ENCODE data around the gene DPH5. TPM values are rescaled to one million over a fixed set of nuclear protein-coding genes. Genes with fewer than 3 reads are reported as not detected.
A peak's percentile ranks its signal among the peaks of the same experiment; 100 is the strongest.

The DPH5 gene
- total and polyA plus RNA-seq, 2 of the 4 experiments (the other 2 are of a cell fraction) = 32.3 to 42.0 TPM

DNA sequence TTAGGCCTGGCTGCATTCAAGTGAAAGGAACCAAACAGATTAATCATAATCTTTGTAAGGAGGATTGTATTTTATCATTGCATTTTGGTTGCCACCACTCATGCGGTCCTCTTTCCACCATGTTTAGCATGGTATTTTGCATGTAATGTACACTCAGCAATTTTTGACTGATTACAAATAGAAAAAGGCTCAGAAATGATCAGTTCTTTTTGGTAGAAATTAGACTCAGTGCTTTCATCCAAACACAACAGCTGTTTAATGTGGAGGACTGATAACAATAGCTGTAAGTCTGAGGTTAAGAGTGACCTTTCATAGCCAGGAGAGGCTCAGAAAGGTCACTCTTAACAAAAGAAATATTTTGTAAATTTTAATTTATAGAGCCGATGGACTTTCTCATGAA, 25.3 kb upstream of the DPH5 start:
- Histone ChIP-seq H3K27ac (ENCODE audit: insufficient read depth, low read length) (no peak overlapping the region), H3K27me3 (ENCODE audit: control insufficient read depth, insufficient read depth, low read length) (no peaks in the 10 kb centered on the region), H2AK5ac (ENCODE audit: low read depth, low read length) (no peak overlapping the region), H3K4me2 (ENCODE audit: low read depth, low read length) (no peak overlapping the region), H3K23ac (ENCODE audit: low read depth, low read length) (no peak overlapping the region), H3K4ac (ENCODE audit: low read depth, low read length) (no peak overlapping the region), H3K18ac (ENCODE audit: low read depth, low read length) (no peak overlapping the region), H4K91ac (ENCODE audit: insufficient read depth, low read depth, low read length) (no peak overlapping the region), H2AFZ (replicated peaks; ENCODE audit: low read length, poor library complexity) (no peak overlapping the region), H3K9ac (ENCODE audit: low read depth, low read length) (no peak overlapping the region), H3K4me3 (ENCODE audit: insufficient read depth, low read depth, low read length) (no peak overlapping the region), H3K56ac (ENCODE audit: extremely low read depth, insufficient read depth, low read length) (no peak overlapping the region), H3K9me3 (ENCODE audit: control insufficient read depth, insufficient read depth, low read length) (no peaks in the 10 kb centered on the region), H3K4me1 (ENCODE audit: control insufficient read depth, insufficient read depth, low read length) (no peaks in the 10 kb centered on the region), H4K5ac (ENCODE audit: low read depth, low read length) (no peak overlapping the region), H2BK5ac (ENCODE audit: low read depth, low read length, poor library complexity, severe bottlenecking) (no peak overlapping the region), H2BK20ac (ENCODE audit: low read depth, low read length) (no peak overlapping the region), H3K9me1 (ENCODE audit: insufficient read depth, low read length) (no peaks in the 10 kb centered on the region), H4K8ac (ENCODE audit: low read depth in 2 of 2, low read length in 2 of 2) (no peak overlapping the region), H4K20me1 (ENCODE audit: insufficient read depth, low read length) (no peaks in the 10 kb centered on the region), H3K36me3 (ENCODE audit: control insufficient read depth, insufficient read depth, low read length) (no peaks in the 10 kb centered on the region), H3K14ac (replicated peaks; ENCODE audit: low read depth, low read length) (no peak overlapping the region), H2BK120ac (ENCODE audit: low read depth, low read length) (no peak overlapping the region), H3K79me1 (ENCODE audit: low read depth in 1 of 2, low read length in 2 of 2) (no peaks in the 10 kb centered on the region), H2AK9ac (replicated peaks; ENCODE audit: low read depth, low read length, poor library complexity) (no peak overlapping the region), H2BK15ac (ENCODE audit: low read depth, low read length) (no peak overlapping the region)
- in situ Hi-C loops (cut with MboI; ENCODE audit: low sequenced_read_pairs) = no loop called here
- BruUV-seq (replicated peaks) = no TSS peak
- no CpG with 5 or more reads among the region's 2 CpGs for WGBS, 2 experiments (ENCODE audit: extremely low coverage in 2 of 2, insufficient read length in 1 of 2)
- DNase-seq (no peak), ATAC-seq (ENCODE audit: low read depth) (no peak)
- dilution Hi-C loops (cut with HindIII; ENCODE audit: low sequenced_read_pairs, unreplicated experiment) = no loop called here
- ChIA-PET POLR2A (ENCODE audit: unreplicated experiment) (no interaction called here), CTCF (interaction anchor here (1.4 kb wide), 1 partner anchor 238 kb away, joined by 3 read pairs; no protein-coding TSS in a partner anchor)
- intact Hi-C loops (cut with micrococcal nuclease) = no loop called here
- TF ChIP-seq, protein P1, sequence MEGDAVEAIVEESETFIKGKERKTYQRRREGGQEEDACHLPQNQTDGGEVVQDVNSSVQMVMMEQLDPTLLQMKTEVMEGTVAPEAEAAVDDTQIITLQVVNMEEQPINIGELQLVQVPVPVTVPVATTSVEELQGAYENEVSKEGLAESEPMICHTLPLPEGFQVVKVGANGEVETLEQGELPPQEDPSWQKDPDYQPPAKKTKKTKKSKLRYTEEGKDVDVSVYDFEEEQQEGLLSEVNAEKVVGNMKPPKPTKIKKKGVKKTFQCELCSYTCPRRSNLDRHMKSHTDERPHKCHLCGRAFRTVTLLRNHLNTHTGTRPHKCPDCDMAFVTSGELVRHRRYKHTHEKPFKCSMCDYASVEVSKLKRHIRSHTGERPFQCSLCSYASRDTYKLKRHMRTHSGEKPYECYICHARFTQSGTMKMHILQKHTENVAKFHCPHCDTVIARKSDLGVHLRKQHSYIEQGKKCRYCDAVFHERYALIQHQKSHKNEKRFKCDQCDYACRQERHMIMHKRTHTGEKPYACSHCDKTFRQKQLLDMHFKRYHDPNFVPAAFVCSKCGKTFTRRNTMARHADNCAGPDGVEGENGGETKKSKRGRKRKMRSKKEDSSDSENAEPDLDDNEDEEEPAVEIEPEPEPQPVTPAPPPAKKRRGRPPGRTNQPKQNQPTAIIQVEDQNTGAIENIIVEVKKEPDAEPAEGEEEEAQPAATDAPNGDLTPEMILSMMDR (conservative IDR thresholded peaks at IDR 0.05; ENCODE audit: low read depth, low read length) = no peak
- peak; percentile 63 for TF ChIP-seq MAFK (IDR thresholded peaks at IDR 0.05; ENCODE audit: low read depth, low read length)
